Upper lobe of right lung (tissue), 1 donor: ENCODE data around the gene ASB1. TPM values are rescaled to one million over a fixed set of nuclear protein-coding genes. Genes with fewer than 3 reads are reported as not detected.
A peak's percentile ranks its signal among the peaks of the same experiment; 100 is the strongest.

ENCODE experiments used
- ATAC-seq: fragments of 200-7000 bp; cut with Tn5 transposase; one replicate; pipeline ENCODE4 v1.9.1; 2020; ENCODE audit warnings: mild to moderate bottlenecking, moderate library complexity
- DNase-seq: peaks from one replicate; pipeline ENCODE4 v3.0.0-alpha.2; 2020
- H3K27ac ChIP-seq: fragments of 200-600 bp; one replicate; pipeline ENCODE4 v1.8.0; 2022
- H3K27me3 ChIP-seq: fragments of 200-600 bp; one replicate; pipeline ENCODE4 v1.8.0; 2022; ENCODE audit warnings: mild to moderate bottlenecking
- H3K36me3 ChIP-seq: fragments of 200-600 bp; one replicate; pipeline ENCODE4 v1.8.0; 2022
- H3K4me1 ChIP-seq: fragments of 200-600 bp; one replicate; pipeline ENCODE4 v1.8.0; 2022
- H3K4me3 ChIP-seq: fragments of 200-600 bp; one replicate; pipeline ENCODE4 v1.8.0; 2022; ENCODE audit warnings: mild to moderate bottlenecking
- H3K9me3 ChIP-seq: fragments of 200-600 bp; one replicate; pipeline ENCODE4 v1.8.0; 2022
- CTCF ChIP-seq: fragments of 200-600 bp; IDR thresholded peaks from one replicate; pipeline ENCODE4 v1.8.0; 2022; ENCODE audit warnings: antibody characterized with exemption
- intact Hi-C: fragments of 100-400 bp; cut with DNase I; formaldehyde crosslinking; loops from one replicate; pipeline ENCODE4 v1.11.0; 2022
- total RNA-seq: library from RNA; stranded (reverse); fragmentation: NEBNext Ultra II Directional; extraction: Animal tissue kit (Norgen Biotek cat#: 25700); gene quantifications from one replicate; pipeline ENCODE4 v1.2.1, GENCODE V29; 2021
- donor health status: DM: no; HTN: yes; CAD: no; lungs with severe emphysema.

The ASB1 gene
- total RNA-seq, 1 donor from 2014 or later = 26.6 TPM

- intact Hi-C loops = no loop called here
- Histone ChIP-seq H3K4me1 (no peaks in the 10 kb centered on the region), H3K9me3 (no peaks in the 10 kb centered on the region), H3K4me3 (no peak overlapping the region), H3K36me3 (no peaks in the 10 kb centered on the region), H3K27me3 (no peaks in the 10 kb centered on the region), H3K27ac (no peak overlapping the region)
- DNase-seq = peak; percentile 42
- ATAC-seq = no peak
- TF ChIP-seq CTCF = no peak
These were observed 73.2 kb downstream of the ASB1 start for GRCh38 chr2:238499731-238500580.

GRCh38 chr2:238501311-238501710, 74.6 kb downstream of the ASB1 start:
- H3K27ac ChIP-seq = no peak overlapping the region
- ATAC-seq (no peak), DNase-seq (peak; percentile 38)
- H3K36me3 ChIP-seq = no peaks in the 10 kb centered on the region
- intact Hi-C loops = no loop called here
- TF ChIP-seq CTCF = no peak
- H3K9me3 ChIP-seq = no peaks in the 10 kb centered on the region
- no peaks in the 10 kb centered on the region for H3K4me1 ChIP-seq
- H3K27me3 ChIP-seq = no peaks in the 10 kb centered on the region
- no peak overlapping the region for H3K4me3 ChIP-seq

Other genes with a start within 250 kb of the ASB1 start
- gene ILKAP, start 223.2 kb upstream of the ASB1 start, total RNA-seq = 47.2 TPM
- 7.3 TPM for gene HES6, start 186.9 kb upstream of the ASB1 start, total RNA-seq
- 22.7 TPM for gene PER2, start 138.3 kb upstream of the ASB1 start, total RNA-seq
- gene TRAF3IP1, start 106.4 kb upstream of the ASB1 start, total RNA-seq = 20.8 TPM